ENCODE results near the gene LRTM1.
A peak's percentile ranks its signal among the peaks of the same experiment; 100 is the strongest.

The LRTM1 gene

DNA sequence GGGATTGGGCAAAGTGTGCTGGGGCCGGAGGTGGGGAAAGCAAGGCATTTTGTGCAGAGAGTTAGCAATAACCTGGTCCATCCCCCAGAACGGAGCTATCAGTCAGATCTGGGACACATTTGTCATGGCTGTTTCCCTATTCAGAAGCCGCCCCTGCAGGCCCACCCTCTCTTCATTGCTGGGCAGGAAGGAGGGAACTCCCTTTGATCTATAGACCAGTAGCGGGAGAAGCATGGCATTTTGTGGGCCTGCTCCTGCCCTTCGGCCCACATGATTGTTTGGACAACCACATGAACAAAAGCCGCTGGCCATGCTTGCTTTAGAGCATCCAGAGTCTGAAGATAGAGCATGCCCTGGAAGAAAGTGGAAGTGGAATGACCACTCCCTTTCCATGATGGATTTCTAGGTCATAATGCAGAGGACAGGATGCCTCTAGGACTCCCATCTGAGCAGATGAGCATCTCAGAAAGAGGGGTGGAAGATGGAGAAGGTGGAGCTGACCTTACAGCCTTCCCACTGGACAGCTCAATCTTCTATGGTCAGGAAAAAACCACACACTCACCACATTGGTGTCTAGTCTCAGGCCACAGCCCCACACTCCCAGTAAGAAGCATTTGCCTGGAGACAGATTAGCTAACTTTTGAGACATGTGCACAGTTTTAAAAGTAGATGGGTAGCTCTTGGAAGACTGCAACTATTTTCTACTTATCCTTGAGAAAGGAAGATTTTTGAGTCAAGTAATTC lies 11.9 kb upstream of the LRTM1 start:
- DNase-seq, result no peak

DNA sequence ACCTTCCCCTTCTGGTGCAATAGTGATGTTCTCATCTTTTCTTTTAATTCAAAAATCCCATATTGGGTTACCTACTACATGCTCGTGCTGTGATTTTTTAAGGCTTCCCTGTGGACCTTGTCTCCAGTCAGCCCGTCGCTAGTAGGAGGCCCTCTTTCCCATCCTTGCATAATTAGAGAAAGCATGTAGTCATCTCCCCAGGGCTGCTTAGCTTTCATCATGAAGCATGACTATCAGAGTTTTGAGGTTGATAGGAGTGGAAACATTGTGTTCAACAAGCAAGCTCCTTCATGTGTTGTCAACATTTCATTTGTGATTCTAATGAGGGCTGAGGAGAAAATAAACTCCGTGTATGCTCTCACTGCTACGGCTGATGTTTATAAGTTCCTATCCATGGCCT lies 8.7 kb upstream of the LRTM1 start:
- no peak for DNase-seq

DNA sequence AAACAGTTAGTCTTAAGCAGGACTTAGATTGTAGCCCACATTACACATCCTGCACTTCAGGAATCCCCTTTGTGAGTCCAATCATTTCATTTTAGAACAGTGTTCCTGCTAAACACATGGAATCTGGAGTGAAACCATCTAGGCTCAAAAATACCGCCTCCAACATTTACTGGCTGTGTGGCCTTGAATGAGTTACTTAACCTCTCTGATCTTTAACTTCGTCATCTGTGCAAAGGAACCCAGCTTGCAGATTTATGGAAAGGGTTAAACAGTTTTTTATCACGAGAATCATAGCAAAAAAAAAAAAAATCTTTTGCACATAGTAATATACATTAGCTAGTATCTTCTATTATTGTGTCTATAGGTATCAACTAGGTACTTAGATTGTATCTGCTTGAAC lies 8.0 kb upstream of the LRTM1 start:
- DNase-seq, result no peak

GRCh38 chr3:54932606-54933005 lies 4.7 kb upstream of the LRTM1 start:
- DNase-seq, result no peak

GRCh38 chr3:54931182-54931581 lies 3.3 kb upstream of the LRTM1 start:
- DNase-seq, result no peak

DNA sequence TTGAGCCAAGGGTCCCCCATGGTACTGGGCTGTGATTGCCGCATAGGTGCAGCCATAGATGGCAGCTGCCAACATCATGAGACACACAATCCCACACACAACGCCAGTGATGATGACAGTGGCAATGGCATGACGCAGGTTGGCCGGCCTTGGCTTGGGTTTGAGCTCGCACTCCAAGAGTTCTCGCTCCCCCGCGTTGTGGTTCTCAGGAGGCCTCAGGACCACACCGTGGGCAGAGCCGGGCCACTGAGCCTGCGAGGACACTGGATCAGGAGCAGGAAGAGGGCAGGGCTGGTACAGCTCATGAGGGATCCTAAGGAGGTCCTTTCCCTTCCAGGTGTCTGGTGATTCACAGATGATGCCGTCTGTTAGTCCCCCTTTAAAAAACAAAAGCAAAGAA lies 9.3 kb downstream of the LRTM1 start:
- no peak for DNase-seq

GRCh38 chr3:54917862-54918261 lies 10.0 kb downstream of the LRTM1 start:
- DNase-seq, result no peak

- no peak for DNase-seq
Measured at GRCh38 chr3:54917174-54917573, 10.7 kb downstream of the LRTM1 start.

- no peak for DNase-seq
Measured at GRCh38 chr3:54916732-54917131, 11.1 kb downstream of the LRTM1 start.

DNA sequence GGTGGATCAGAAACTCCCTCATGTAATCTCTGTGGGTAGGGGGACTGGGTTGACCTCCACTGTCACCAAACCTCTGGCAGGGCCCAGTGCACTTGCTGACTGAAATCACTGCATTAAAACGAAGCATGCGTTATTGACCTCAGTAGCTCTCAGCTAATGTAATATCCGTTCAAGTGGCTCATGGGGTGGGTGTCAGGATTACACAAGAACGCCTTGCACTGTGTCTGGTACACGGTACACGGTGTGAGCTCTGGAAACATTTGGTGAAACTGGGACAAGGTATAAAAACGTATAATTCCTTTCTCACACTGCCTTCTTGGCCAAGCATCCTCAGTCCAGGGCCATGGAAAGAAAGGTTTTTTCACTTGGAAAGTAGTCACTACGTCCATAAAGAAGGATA lies 11.9 kb downstream of the LRTM1 start:
- DNase-seq, result no peak

DNA sequence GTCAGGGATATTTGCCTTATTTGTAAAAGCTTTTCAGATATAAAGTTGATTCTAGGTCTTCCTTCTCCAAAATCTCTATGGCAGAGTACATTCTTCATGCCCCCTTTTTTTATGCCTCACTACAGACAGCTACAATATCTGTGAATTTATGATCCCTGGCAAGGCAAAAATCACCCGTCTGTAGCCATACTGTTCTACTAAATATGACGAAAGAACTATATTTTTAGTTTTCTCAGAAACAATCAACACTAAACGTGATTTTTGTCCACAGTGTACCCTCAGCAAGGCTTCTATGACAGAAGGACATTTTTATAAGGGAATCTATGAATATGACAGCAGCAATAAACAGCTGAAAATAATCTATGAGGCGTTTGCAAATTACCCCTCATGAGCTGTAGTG lies 12.7 kb downstream of the LRTM1 start:
- DNase-seq, result no peak

DNA sequence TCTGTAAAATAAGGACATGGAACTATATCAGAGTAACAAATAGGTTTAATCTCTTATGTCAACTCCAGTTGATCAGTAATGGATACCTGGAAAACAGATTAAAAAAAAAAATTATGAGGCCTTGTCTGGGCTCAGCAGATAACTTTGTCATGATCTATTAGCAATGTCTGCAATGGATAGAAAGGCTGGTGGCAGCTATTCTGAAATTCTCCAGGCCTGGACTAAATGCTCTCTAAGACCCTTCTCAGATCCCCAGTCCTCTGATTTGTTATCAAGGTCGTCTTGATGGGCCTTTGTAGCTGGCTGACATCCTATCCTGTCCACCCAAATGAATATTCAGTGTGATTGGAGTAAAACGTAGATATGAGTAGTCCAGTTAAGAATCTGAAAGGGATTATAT lies 13.7 kb downstream of the LRTM1 start:
- DNase-seq, result no peak

GRCh38 chr3:54909191-54909590 lies 18.7 kb downstream of the LRTM1 start:
- DNase-seq, result no peak

DNA sequence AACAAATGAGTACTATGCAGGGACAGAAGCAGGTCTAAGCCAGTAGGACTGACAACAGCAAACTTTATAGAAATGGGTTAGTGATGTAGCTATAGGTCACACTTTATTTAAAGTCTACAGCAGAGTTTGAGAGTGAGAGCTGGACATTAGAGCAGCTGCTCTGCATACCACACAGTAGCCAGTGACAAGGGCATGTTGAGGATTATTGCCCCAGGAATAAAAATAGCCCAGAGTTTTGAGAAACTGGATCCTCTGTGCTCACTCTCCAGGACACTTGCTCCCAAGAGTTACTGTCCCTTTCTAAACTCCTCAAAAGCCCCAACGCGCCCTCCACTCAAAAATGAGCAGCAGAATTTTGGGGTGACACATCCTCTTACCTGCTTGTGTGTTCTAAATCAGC lies 21.1 kb downstream of the LRTM1 start:
- no peak for DNase-seq

DNA sequence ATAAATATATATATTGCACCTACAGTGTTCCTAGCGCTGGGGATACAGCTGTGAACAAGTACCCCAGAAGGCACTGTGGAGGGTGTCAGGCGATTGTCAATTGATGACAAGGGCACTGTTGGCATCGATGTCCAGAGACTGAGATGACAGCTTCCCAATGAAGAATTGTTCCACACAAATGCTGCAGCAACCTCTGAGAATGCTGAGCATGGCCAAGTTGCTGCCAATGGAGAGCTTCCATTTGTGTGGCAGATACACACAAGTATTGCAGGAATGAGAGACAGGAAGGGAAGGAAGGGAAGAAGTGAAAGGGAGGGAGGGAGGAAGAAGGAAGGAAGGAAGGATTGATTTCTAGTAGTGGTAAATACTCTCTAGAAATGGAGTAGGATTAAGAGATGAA lies 21.9 kb downstream of the LRTM1 start:
- no peak for DNase-seq

- DNase-seq, result no peak
Measured at GRCh38 chr3:54905261-54905888, 22.5 kb downstream of the LRTM1 start.

- no peak for DNase-seq
Measured at GRCh38 chr3:54901906-54902685, 25.8 kb downstream of the LRTM1 start.

DNA sequence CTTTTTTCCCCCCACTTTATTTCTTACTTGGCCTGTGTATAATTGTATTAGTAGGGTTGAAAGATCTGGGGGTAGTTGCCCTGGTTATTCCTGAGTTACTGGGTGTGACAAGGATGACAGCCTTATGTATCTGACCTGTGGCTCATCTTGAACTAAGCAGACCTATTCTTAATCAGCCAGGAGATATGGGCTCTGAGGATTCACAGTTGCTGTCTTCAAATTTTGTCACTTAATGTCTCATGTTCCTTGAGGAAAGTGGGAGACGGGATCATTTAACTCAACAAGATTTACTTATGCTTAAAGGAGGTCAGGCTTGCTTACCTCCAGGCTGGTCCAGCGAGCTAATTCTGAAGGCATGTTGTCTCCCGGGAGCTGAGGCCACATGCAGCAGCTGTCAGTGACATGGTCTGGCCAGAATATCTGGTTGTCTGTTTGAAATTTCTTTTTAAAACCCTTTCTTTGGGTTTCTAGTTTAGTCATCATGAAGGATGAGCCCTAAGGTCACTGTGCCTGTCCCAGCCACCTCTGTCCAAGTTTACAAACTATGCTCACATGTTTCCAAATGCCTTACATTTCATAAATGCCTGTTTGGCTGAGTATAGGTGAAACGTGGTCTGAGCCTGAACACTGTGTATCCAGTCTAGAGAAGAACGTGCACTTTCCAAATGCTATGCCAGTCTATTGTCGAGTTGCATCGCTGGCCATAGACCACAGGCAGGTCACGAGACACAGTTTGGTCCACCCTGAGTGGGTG lies 26.8 kb downstream of the LRTM1 start:
- no peak for DNase-seq

GRCh38 chr3:54899273-54899672 lies 28.6 kb downstream of the LRTM1 start:
- no peak for DNase-seq

- no peak for DNase-seq
Measured at GRCh38 chr3:54897028-54897711, 30.7 kb downstream of the LRTM1 start.

DNA sequence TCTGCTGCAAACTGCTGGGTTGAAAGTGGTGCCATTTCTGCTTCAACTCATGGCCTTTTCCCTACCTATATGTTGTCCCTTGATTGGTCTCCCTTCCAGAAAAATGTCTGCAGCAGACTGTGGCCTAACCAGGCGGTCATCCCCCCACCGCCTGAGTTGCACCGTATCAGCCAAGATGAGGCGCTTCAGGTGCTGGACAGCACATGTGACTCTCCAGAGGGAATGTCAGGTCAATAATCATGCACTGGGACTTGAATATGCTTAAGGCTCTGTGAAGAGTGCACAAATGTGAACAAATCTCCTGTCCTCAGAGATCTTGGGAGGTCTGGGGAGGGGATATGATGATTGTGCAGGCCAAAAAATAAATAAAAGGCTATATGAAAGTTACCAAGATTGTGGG lies 32.2 kb downstream of the LRTM1 start:
- no peak for DNase-seq

DNA sequence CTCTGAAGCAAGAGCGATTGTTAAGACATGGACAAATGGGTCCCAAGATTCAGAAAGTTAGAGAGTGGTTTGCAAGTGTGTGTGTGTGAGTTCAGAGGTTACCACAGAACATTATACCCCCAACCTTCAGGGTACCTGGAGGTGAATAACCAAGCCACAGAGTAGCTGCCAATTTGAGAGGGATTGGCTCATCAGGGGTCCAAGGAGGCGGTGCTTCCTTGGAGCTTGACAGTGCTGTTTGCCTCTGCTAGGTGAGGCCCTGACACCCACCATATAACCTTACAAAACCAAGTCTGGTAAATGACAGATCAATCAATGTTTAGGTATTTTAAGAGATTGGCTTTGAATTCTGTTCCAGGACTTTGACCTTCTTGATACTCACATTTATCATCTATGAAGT lies 35.7 kb downstream of the LRTM1 start:
- DNase-seq, result no peak

DNA sequence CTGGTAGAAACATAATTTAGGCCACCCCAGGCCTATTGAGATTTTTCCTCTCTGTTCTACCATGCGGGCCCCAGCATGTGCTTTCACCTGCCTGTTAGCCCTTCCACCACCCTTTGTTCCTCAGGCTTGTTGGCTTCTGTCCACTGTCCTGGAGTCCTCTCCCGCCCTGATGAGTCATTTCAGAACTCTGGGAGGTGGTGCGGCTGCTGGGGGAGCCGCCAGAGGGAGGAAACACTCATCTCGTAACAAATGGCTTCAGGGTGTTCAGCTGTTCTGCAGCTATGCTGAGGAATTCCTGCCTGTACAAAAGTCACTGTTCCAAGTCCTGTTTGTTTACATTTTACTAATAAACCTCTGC lies 36.3 kb downstream of the LRTM1 start:
- DNase-seq, result peak; percentile 50

All from NCI-H2029 (cell line).